ENCODE measurements around the gene PRKN.

PRKN gene

GRCh38 chr6:162173466-162173865 lies 554.1 kb downstream of the PRKN start:
- H3K4me3 ChIP-seq (ENCODE audit: low read depth, low read length), result no peak overlapping the region
- TF ChIP-seq, protein P1, sequence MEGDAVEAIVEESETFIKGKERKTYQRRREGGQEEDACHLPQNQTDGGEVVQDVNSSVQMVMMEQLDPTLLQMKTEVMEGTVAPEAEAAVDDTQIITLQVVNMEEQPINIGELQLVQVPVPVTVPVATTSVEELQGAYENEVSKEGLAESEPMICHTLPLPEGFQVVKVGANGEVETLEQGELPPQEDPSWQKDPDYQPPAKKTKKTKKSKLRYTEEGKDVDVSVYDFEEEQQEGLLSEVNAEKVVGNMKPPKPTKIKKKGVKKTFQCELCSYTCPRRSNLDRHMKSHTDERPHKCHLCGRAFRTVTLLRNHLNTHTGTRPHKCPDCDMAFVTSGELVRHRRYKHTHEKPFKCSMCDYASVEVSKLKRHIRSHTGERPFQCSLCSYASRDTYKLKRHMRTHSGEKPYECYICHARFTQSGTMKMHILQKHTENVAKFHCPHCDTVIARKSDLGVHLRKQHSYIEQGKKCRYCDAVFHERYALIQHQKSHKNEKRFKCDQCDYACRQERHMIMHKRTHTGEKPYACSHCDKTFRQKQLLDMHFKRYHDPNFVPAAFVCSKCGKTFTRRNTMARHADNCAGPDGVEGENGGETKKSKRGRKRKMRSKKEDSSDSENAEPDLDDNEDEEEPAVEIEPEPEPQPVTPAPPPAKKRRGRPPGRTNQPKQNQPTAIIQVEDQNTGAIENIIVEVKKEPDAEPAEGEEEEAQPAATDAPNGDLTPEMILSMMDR (IDR thresholded peaks at IDR 0.05; ENCODE audit: low read depth, low read length), result no peak

GRCh38 chr6:162165479-162165878 lies 562.1 kb downstream of the PRKN start:
- TF ChIP-seq, protein P1 (IDR thresholded peaks at IDR 0.05; ENCODE audit: low read depth, low read length), result no peak
- H3K4me3 ChIP-seq (ENCODE audit: low read depth, low read length), result no peak overlapping the region

DNA sequence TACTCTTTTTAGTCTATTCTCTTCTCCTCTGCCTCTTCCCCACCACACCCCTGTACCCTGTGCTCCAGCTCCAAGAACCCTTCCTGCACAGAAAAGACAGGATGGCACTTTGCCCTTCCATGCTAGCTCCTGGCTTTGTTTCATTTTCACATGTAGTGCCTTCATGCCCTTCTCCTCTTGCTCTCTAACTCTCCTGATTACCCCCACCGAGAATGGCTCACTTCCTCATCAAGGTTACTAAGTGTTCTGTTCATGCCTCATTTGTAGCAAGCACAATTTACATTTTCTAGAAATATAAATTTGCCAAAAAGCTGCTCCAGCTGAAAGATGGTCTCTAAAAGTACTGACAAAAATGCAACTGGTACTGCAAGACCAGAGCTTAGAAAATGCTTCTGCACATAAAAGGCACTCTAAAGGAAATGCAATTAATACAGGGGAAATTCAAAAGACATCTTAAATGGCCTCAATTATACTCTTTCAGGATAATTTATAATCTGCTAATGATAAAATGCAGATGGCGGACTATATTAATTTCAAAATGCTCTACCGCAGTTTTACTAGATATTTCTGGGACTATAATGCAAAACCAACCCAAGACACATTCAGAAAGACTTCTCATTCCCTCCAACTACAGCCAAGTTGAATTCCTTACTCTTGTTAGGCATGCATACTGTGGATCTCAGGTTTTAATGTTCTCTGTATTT lies 570.2 kb downstream of the PRKN start:
- H3K4me3 ChIP-seq (ENCODE audit: low read depth, low read length), result no peak overlapping the region
- TF ChIP-seq, protein P1 (IDR thresholded peaks at IDR 0.05; ENCODE audit: low read depth, low read length), result no peak

DNA sequence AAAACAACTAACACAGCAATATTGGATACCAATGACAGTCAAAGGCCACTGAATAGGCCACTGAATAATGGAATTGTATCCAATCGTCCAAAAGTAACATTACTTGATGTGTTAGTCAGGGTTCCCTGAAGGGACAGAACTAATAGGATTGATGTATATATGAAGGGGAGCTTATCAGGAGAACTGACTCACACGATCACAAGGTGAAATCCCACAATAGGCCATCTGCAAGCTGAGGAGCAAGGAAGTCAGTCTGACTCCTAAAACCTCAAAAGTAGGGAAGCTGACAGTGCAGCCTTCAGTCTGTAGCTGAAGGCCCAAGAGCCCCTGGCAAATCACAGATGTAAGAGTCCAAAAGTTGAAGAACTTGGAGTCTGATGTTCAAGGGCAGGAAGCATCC lies 571.4 kb downstream of the PRKN start:
- no peak overlapping the region for H3K4me3 ChIP-seq (ENCODE audit: low read depth, low read length)

DNA sequence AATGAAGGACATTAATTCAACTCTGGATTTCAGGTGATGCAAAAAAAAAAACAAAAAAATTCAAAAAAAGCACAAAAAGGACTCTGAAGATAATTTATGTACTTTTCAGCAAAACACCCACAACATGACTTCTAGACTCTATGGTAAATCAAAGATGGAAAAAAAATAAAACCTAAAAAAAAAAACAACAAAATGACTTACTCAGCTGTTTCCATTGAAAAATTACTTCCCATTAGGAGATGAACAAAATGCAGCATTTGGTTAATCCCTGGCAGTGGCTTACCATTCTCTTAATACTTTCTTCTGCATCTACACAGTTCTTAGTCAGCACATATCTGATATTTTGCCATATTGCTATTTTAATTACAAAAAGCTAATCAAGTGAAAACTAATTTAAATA lies 572.6 kb downstream of the PRKN start:
- no peak overlapping the region for H3K4me3 ChIP-seq (ENCODE audit: low read depth, low read length)
- TF ChIP-seq, protein P1 (IDR thresholded peaks at IDR 0.05; ENCODE audit: low read depth, low read length), result no peak

More for the DNA sequence above, 571.4 kb downstream of the PRKN start:
- TF ChIP-seq, protein P1 (IDR thresholded peaks at IDR 0.05; ENCODE audit: low read depth, low read length), result no peak

- no peak overlapping the region for H3K4me3 ChIP-seq (ENCODE audit: low read depth, low read length)
- TF ChIP-seq, protein P1 (IDR thresholded peaks at IDR 0.05; ENCODE audit: low read depth, low read length), result no peak
Observed at GRCh38 chr6:162154001-162154400, 573.6 kb downstream of the PRKN start.

DNA sequence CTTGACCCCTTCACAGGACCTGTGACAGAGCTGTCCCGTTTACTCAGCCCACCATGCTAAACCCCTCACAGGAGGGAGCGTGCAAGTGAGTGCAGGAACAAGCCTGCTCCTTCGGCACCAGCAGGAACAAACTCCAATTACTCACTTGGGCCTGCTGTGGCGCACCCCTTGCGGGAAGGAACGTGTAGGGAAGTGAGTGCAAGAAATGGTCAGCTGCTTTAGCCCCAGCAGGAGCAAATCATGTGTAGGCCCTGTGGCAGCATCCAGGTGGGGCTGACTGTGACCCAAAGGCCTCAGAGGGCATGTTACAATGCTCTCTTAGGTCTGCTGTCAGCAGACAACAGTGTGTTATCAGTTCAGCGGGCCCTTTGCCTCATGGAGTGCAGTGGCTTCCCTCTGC lies 574.4 kb downstream of the PRKN start:
- TF ChIP-seq, protein P1 (IDR thresholded peaks at IDR 0.05; ENCODE audit: low read depth, low read length), result no peak
- no peak overlapping the region for H3K4me3 ChIP-seq (ENCODE audit: low read depth, low read length)

Data from WI38 (cell line).